H9 (cell line): ENCODE measurements around the gene DNASE1L3. TPM values are rescaled to one million over a fixed set of nuclear protein-coding genes. Genes with fewer than 3 reads are reported as not detected.

ENCODE experiments used
- DNase-seq: peaks from one replicate; pipeline ENCODE4 v3.0.0-alpha.2; 2017
- H2AFZ ChIP-seq: one replicate; pipeline ENCODE4 v1.6.1; 2013; ENCODE audit warnings: mild to moderate bottlenecking, low read length, control low read depth, moderate library complexity
- H2AK5ac ChIP-seq: 2 replicates; pipeline ENCODE4 v1.6.1; 2013; ENCODE audit warnings: low read length, control low read depth, mixed read lengths; ENCODE audit not compliant: insufficient read length
- H2BK120ac ChIP-seq: one replicate; pipeline ENCODE4 v1.6.1; 2013; ENCODE audit warnings: low read depth, mild to moderate bottlenecking, low read length, control low read depth, inconsistent platforms; ENCODE audit not compliant: poor library complexity, severe bottlenecking
- H2BK12ac ChIP-seq: 2 replicates; pipeline ENCODE4 v1.6.1; 2013; ENCODE audit warnings: low read length, control low read depth, mixed read lengths, low read depth; ENCODE audit not compliant: insufficient read length
- H2BK15ac ChIP-seq: 2 replicates; pipeline ENCODE4 v1.6.1; 2013; ENCODE audit warnings: low read depth, low read length, control low read depth
- H2BK20ac ChIP-seq: one replicate; pipeline ENCODE4 v1.6.1; 2013; ENCODE audit warnings: low read depth, mild to moderate bottlenecking, low read length, control low read depth, inconsistent platforms; ENCODE audit not compliant: poor library complexity, severe bottlenecking
- H2BK5ac ChIP-seq: 2 replicates; pipeline ENCODE4 v1.6.1; 2013; ENCODE audit warnings: low read length, control low read depth, mixed read lengths; ENCODE audit not compliant: insufficient read length
- H3K14ac ChIP-seq: 2 replicates; pipeline ENCODE4 v1.6.1; 2013; ENCODE audit warnings: low read length, control low read depth; ENCODE audit not compliant: insufficient read depth
- H3K18ac ChIP-seq: 2 replicates; pipeline ENCODE4 v1.6.1; 2013; ENCODE audit warnings: low read depth, mild to moderate bottlenecking, mixed read lengths, low read length, control low read depth; ENCODE audit not compliant: insufficient read length
- H3K23ac ChIP-seq: 2 replicates; pipeline ENCODE4 v1.6.1; 2013; ENCODE audit warnings: low read length, control low read depth, mixed read lengths, low read depth; ENCODE audit not compliant: insufficient read length
- H3K23me2 ChIP-seq: 2 replicates; pipeline ENCODE4 v1.6.1; 2013; ENCODE audit warnings: low read depth, mild to moderate bottlenecking, mixed read lengths, low read length, control low read depth; ENCODE audit not compliant: insufficient read length, poor library complexity, severe bottlenecking
- H3K27ac ChIP-seq: 2 replicates; pipeline ENCODE4 v1.5.1; 2013; ENCODE audit warnings: low read length, control low read depth, mixed read lengths, low read depth; ENCODE audit not compliant: insufficient read length
- H3K27me3 ChIP-seq: 2 replicates; pipeline ENCODE4 v1.6.1; 2013; ENCODE audit warnings: low read length, control low read depth, inconsistent platforms; ENCODE audit not compliant: insufficient read depth
- H3K4ac ChIP-seq: 2 replicates; pipeline ENCODE4 v1.6.1; 2013; ENCODE audit warnings: low read depth, mild to moderate bottlenecking, control low read depth, inconsistent platforms, low read length, moderate library complexity
- H3K4me1 ChIP-seq: 2 replicates; pipeline ENCODE4 v1.6.1; 2013; ENCODE audit warnings: low read length, control low read depth, inconsistent platforms; ENCODE audit not compliant: insufficient read depth
- H3K4me2 ChIP-seq: 2 replicates; pipeline ENCODE4 v1.6.1; 2013; ENCODE audit warnings: low read length, control low read depth, mixed read lengths; ENCODE audit not compliant: insufficient read length, insufficient read depth
- H3K56ac ChIP-seq: 2 replicates; pipeline ENCODE4 v1.6.1; 2013; ENCODE audit warnings: low read depth, mild to moderate bottlenecking, mixed read lengths, low read length, control low read depth; ENCODE audit not compliant: insufficient read length
- H3K79me1 ChIP-seq: 2 replicates; pipeline ENCODE4 v1.6.1; 2013; ENCODE audit warnings: low read depth, mild to moderate bottlenecking, moderate library complexity, low read length, control low read depth, inconsistent platforms; ENCODE audit not compliant: insufficient read depth, poor library complexity, severe bottlenecking
- H3K79me2 ChIP-seq: 2 replicates; pipeline ENCODE4 v1.6.1; 2013; ENCODE audit warnings: low read length, control low read depth, inconsistent platforms; ENCODE audit not compliant: insufficient read depth
- H3K9ac ChIP-seq: 2 replicates; pipeline ENCODE4 v1.6.1; 2013; ENCODE audit warnings: low read length, control low read depth, mixed read lengths; ENCODE audit not compliant: insufficient read length; ENCODE audit errors: extremely low read depth
- H3K9me3 ChIP-seq: one replicate; pipeline ENCODE4 v1.6.1; 2013; ENCODE audit warnings: low read depth, low read length, inconsistent platforms; ENCODE audit not compliant: control insufficient read depth
- H3T11ph ChIP-seq: one replicate; pipeline ENCODE4 v1.6.1; 2013; ENCODE audit warnings: mild to moderate bottlenecking, low read length, control low read depth, inconsistent platforms
- H4K20me1 ChIP-seq: one replicate; pipeline ENCODE4 v1.6.1; 2013; ENCODE audit not compliant: control insufficient read depth, insufficient read length, insufficient read depth
- H4K5ac ChIP-seq: 2 replicates; pipeline ENCODE4 v1.6.1; 2013; ENCODE audit warnings: low read depth, mild to moderate bottlenecking, mixed read lengths, low read length, control low read depth; ENCODE audit not compliant: insufficient read length
- H4K8ac ChIP-seq: replicated peaks from 2 replicates; pipeline ENCODE4 v1.6.1; 2013; ENCODE audit warnings: low read length, control low read depth, mixed read lengths, low read depth; ENCODE audit not compliant: insufficient read length
- H4K91ac ChIP-seq: 2 replicates; pipeline ENCODE4 v1.6.1; 2013; ENCODE audit warnings: low read depth, mild to moderate bottlenecking, moderate library complexity, mixed read lengths, low read length, control low read depth; ENCODE audit not compliant: insufficient read length
- H3K27ac Mint-ChIP-seq, 3 experiments: 2 replicates in 2 of 3; 3 replicates in 1 of 3; pipeline ENCODE4 v1.8.0; 2020 to 2021; ENCODE audit warnings: mixed read lengths in 3 of 3, mild to moderate bottlenecking in 1 of 3, moderate library complexity in 1 of 3
- H3K27me3 Mint-ChIP-seq: 2 replicates; pipeline ENCODE4 v1.8.0; 2021; ENCODE audit warnings: low read depth, mild to moderate bottlenecking, moderate library complexity, mixed read lengths
- H3K36me3 Mint-ChIP-seq, 3 experiments: 2 replicates in 2 of 3; 3 replicates in 1 of 3; pipeline ENCODE4 v1.8.0; 2020 to 2021; ENCODE audit warnings: low read depth in 3 of 3, mixed read lengths in 3 of 3; ENCODE audit not compliant: insufficient read depth in 1 of 3
- H3K4me1 Mint-ChIP-seq, 2 experiments: 2 replicates each; pipeline ENCODE4 v1.8.0; 2020; ENCODE audit warnings: mixed read lengths in 2 of 2
- H3K4me3 Mint-ChIP-seq, 2 experiments: 2 replicates in 1 of 2; 3 replicates in 1 of 2; pipeline ENCODE4 v1.8.0; 2020 to 2021; ENCODE audit warnings: mild to moderate bottlenecking in 2 of 2, mixed read lengths in 2 of 2, moderate library complexity in 1 of 2
- H3K9me3 Mint-ChIP-seq, 2 experiments: 2 replicates in 1 of 2; 3 replicates in 1 of 2; pipeline ENCODE4 v1.8.0; 2020; ENCODE audit warnings: mild to moderate bottlenecking in 2 of 2, mixed read lengths in 2 of 2, moderate library complexity in 1 of 2
- CTCF ChIP-seq: fragments of 200-600 bp; sonication (generic); conservative IDR thresholded peaks from 3 replicates; pipeline ENCODE4 v1.8.0; 2021; ENCODE audit warnings: antibody characterized with exemption, mild to moderate bottlenecking
- WGBS: extraction: QIAGEN DNeasy Blood & Tissue Kit; methylation state at CpG from one replicate; pipeline ENCODE4 v1.1.7; 2013; ENCODE audit warnings: missing lambda C conversion rate, low lambda C conversion rate, mixed read lengths; ENCODE audit not compliant: insufficient read length; ENCODE audit errors: extremely low coverage; 5-methylcytosine and 5-hydroxymethylcytosine counted together
- total RNA-seq: library from RNA; stranded (reverse); gene quantifications from 2 replicates; pipeline ENCODE4 v1.2.1, GENCODE V29; 2021

Gene DNASE1L3
- total RNA-seq, 1 experiment from 2014 or later: not detected

- TF ChIP-seq CTCF: no peak
- no CpG with 5 or more reads among the region's 5 CpGs for WGBS
- Histone ChIP-seq H3K23me2 (no peaks in the 10 kb centered on the region), H2BK15ac (no peak overlapping the region), H2AFZ (no peak overlapping the region), H3K4me2 (no peak overlapping the region), H3K4me1 (peaks cover 2% of the 10 kb centered on the region; the same call in 1 of the 2 replicates), H4K8ac (no peak overlapping the region), H2BK12ac (no peak overlapping the region), H3K9me3 (no peaks in the 10 kb centered on the region), H2BK120ac (no peak overlapping the region), H2AK5ac (no peak overlapping the region), H3T11ph (no peak overlapping the region), H3K14ac (no peak overlapping the region), H4K91ac (no peak overlapping the region), H4K5ac (no peak overlapping the region), H3K9ac (no peak overlapping the region), H2BK5ac (no peak overlapping the region), H3K79me1 (no peaks in the 10 kb centered on the region), H3K27ac (no peak overlapping the region), H3K56ac (no peak overlapping the region), H4K20me1 (no peaks in the 10 kb centered on the region), H3K23ac (no peak overlapping the region), H3K18ac (no peak overlapping the region), H3K27me3 (no peaks in the 10 kb centered on the region), H3K4ac (no peak overlapping the region), H2BK20ac (no peak overlapping the region), H3K79me2 (no peaks in the 10 kb centered on the region)
- H3K36me3 Mint-ChIP-seq: no peaks in the 10 kb centered on the region
- H3K4me3 Mint-ChIP-seq: no peak overlapping the region
- no peak for DNase-seq
- H3K4me1 Mint-ChIP-seq: peaks cover 10 to 11% of the 10 kb centered on the region in 2 experiments
- H3K9me3 Mint-ChIP-seq: no peaks in the 10 kb centered on the region
- no peaks in the 10 kb centered on the region; the same call in 1 of the 2 replicates for H3K27me3 Mint-ChIP-seq
- H3K27ac Mint-ChIP-seq: no peak overlapping the region
Observed at GRCh38 chr3:58189691-58190090, 21.1 kb downstream of the DNASE1L3 start.
